ENCODE data around the gene PRPSAP1. TPM values are rescaled to one million over a fixed set of nuclear protein-coding genes. Genes with fewer than 3 reads are reported as not detected.

Gene PRPSAP1
- total RNA-seq, 1 experiment from 2014 or later: 47.8 TPM

- ChIA-PET POLR2A (ENCODE audit: unreplicated experiment) (no interaction called here), CTCF (no interaction called here)
- Histone ChIP-seq H3K36me3 (ENCODE audit: low read depth, low read length) (peaks cover 34% of the 10 kb centered on the region), H4K20me1 (ENCODE audit: low read length) (no peaks in the 10 kb centered on the region), H3K4me2 (ENCODE audit: low read length) (no peak overlapping the region), H3K79me2 (ENCODE audit: low read length) (no peaks in the 10 kb centered on the region), H3K9me3 (ENCODE audit: low read length) (no peaks in the 10 kb centered on the region), H3K27me3 (ENCODE audit: low read length) (no peaks in the 10 kb centered on the region), H3K27ac (ENCODE audit: low read length) (no peak overlapping the region), H3K9ac (ENCODE audit: low read length) (no peak overlapping the region), H3K4me3 (ENCODE audit: low read length) (no peak overlapping the region), H3F3A (ENCODE audit: low read length, unreplicated experiment) (no peaks in the 10 kb centered on the region), H3K9me2 (replicated peaks; ENCODE audit: low read length) (no peaks in the 10 kb centered on the region), H3K4me1 (ENCODE audit: insufficient read depth, low read length) (peaks cover 13% of the 10 kb centered on the region), H2AFZ (ENCODE audit: low read length) (no peak overlapping the region)
- TF ChIP-seq EZH2phosphoT487 (IDR thresholded peaks at IDR 0.05; ENCODE audit: borderline replicate concordance, low read length) (no peak), CTCF (conservative IDR thresholded peaks at IDR 0.05; ENCODE audit: low read depth, low read length) (no peak), EZH2 (IDR thresholded peaks at IDR 0.05; ENCODE audit: low read length, unreplicated experiment) (no peak)
- no TSS peak for BruUV-seq (replicated peaks)
- no peak for DNase-seq
- intact Hi-C loops (cut with micrococcal nuclease): no loop called here
- no peak for ATAC-seq
These were observed 26.0 kb downstream of the PRPSAP1 start for GRCh38 chr17:76327696-76328095.

GRCh38 chr17:76326306-76326705 lies 27.4 kb downstream of the PRPSAP1 start:
- no peak for TF ChIP-seq EZH2phosphoT487 (IDR thresholded peaks at IDR 0.05; ENCODE audit: borderline replicate concordance, low read length)
- TF ChIP-seq EZH2 (IDR thresholded peaks at IDR 0.05; ENCODE audit: low read length, unreplicated experiment): no peak
- no peak for TF ChIP-seq CTCF (conservative IDR thresholded peaks at IDR 0.05; ENCODE audit: low read depth, low read length)
- Histone ChIP-seq H3F3A (ENCODE audit: low read length, unreplicated experiment) (no peaks in the 10 kb centered on the region), H3K79me2 (ENCODE audit: low read length) (no peaks in the 10 kb centered on the region), H2AFZ (ENCODE audit: low read length) (no peak overlapping the region), H3K36me3 (ENCODE audit: low read depth, low read length) (peaks cover 32% of the 10 kb centered on the region), H3K27me3 (ENCODE audit: low read length) (no peaks in the 10 kb centered on the region), H3K4me3 (ENCODE audit: low read length) (no peak overlapping the region), H3K9me2 (replicated peaks; ENCODE audit: low read length) (no peaks in the 10 kb centered on the region), H3K9ac (ENCODE audit: low read length) (no peak overlapping the region), H3K27ac (ENCODE audit: low read length) (no peak overlapping the region), H3K4me2 (ENCODE audit: low read length) (no peak overlapping the region), H3K9me3 (ENCODE audit: low read length) (no peaks in the 10 kb centered on the region), H3K4me1 (ENCODE audit: insufficient read depth, low read length) (peaks cover 9% of the 10 kb centered on the region), H4K20me1 (ENCODE audit: low read length) (no peaks in the 10 kb centered on the region)
- ATAC-seq: no peak
- no TSS peak for BruUV-seq (replicated peaks)
- CTCF ChIA-PET: no interaction called here
- intact Hi-C loops (cut with micrococcal nuclease): no loop called here
- DNase-seq: no peak
- POLR2A ChIA-PET (ENCODE audit: unreplicated experiment): no interaction called here

GRCh38 chr17:76318586-76318985 lies 35.1 kb downstream of the PRPSAP1 start:
- Histone ChIP-seq H3F3A (ENCODE audit: low read length, unreplicated experiment) (no peaks in the 10 kb centered on the region), H3K4me2 (ENCODE audit: low read length) (no peak overlapping the region), H4K20me1 (ENCODE audit: low read length) (no peaks in the 10 kb centered on the region), H3K9me2 (replicated peaks; ENCODE audit: low read length) (no peaks in the 10 kb centered on the region), H3K27ac (ENCODE audit: low read length) (no peak overlapping the region), H3K4me3 (ENCODE audit: low read length) (no peak overlapping the region), H3K9me3 (ENCODE audit: low read length) (no peaks in the 10 kb centered on the region), H2AFZ (ENCODE audit: low read length) (no peak overlapping the region), H3K27me3 (ENCODE audit: low read length) (no peaks in the 10 kb centered on the region), H3K4me1 (ENCODE audit: insufficient read depth, low read length) (no peaks in the 10 kb centered on the region), H3K36me3 (ENCODE audit: low read depth, low read length) (peaks cover 28% of the 10 kb centered on the region; the same call in 1 of the 2 replicates), H3K79me2 (ENCODE audit: low read length) (no peaks in the 10 kb centered on the region), H3K9ac (ENCODE audit: low read length) (no peak overlapping the region)
- ChIA-PET POLR2A (ENCODE audit: unreplicated experiment) (no interaction called here), CTCF (no interaction called here)
- intact Hi-C loops (cut with micrococcal nuclease): no loop called here
- ATAC-seq (no peak), DNase-seq (no peak)
- TF ChIP-seq CTCF (conservative IDR thresholded peaks at IDR 0.05; ENCODE audit: low read depth, low read length) (no peak), EZH2 (IDR thresholded peaks at IDR 0.05; ENCODE audit: low read length, unreplicated experiment) (no peak), EZH2phosphoT487 (IDR thresholded peaks at IDR 0.05; ENCODE audit: borderline replicate concordance, low read length) (no peak)
- no TSS peak for BruUV-seq (replicated peaks)

Measured in PC-3 (cell line).